H1 (cell line): ENCODE results near the gene PLEKHM1. TPM values are rescaled to one million over a fixed set of nuclear protein-coding genes. Genes with fewer than 3 reads are reported as not detected.

Experiments used
- CTCF ChIA-PET: fragments of 300-600 bp; sonication (Branson Sonifier 250); formaldehyde crosslinking; loops from one replicate; lab custom pipeline; 2021; ENCODE audit not compliant: partially characterized antibody; lab: Charles Lee
- POLR2A ChIA-PET: fragments of 300-600 bp; sonication (Branson Sonifier 250); formaldehyde crosslinking; loops from one replicate; lab custom pipeline; 2021; ENCODE audit warnings: inconsistent platforms; ENCODE audit not compliant: partially characterized antibody; lab: Charles Lee
- DNase-seq, 2 experiments: peaks; one replicate each; pipeline versions ENCODE4 v3.0.0 to v3.0.0-alpha.2; 2010 to 2022; ENCODE audit warnings: low spot score in 2 of 2, low read depth in 1 of 2, mixed read lengths in 1 of 2
- FAIRE-seq: peaks from 2 replicates; lab custom pipeline; 2011; peaks lifted over from hg19 to GRCh38; lab: Jason Lieb, UNC
- H2AFZ ChIP-seq: 2 replicates; pipeline ENCODE4 v1.8.1; 2012; ENCODE audit warnings: low read length, inconsistent platforms
- H2AK5ac ChIP-seq: 2 replicates; pipeline ENCODE4 v1.6.1; 2013; ENCODE audit warnings: low read depth, low read length
- H2BK120ac ChIP-seq: replicated peaks from 2 replicates; pipeline ENCODE3; 2013; ENCODE audit warnings: low read depth, low read length, inconsistent platforms
- H2BK12ac ChIP-seq: 2 replicates; pipeline ENCODE4 v1.6.1; 2013; ENCODE audit warnings: low read depth, low read length
- H2BK15ac ChIP-seq: 2 replicates; pipeline ENCODE4 v1.6.1; 2013; ENCODE audit warnings: low read length
- H2BK20ac ChIP-seq: 2 replicates; pipeline ENCODE4 v1.6.1; 2013; ENCODE audit warnings: low read length
- H2BK5ac ChIP-seq: 2 replicates; pipeline ENCODE4 v1.6.1; 2013; ENCODE audit warnings: low read depth, low read length
- H3K14ac ChIP-seq: 2 replicates; pipeline ENCODE4 v1.6.1; 2013; ENCODE audit warnings: inconsistent platforms; ENCODE audit not compliant: insufficient read length
- H3K18ac ChIP-seq: 2 replicates; pipeline ENCODE4 v1.6.1; 2013; ENCODE audit warnings: low read length; ENCODE audit errors: extremely low read depth
- H3K23ac ChIP-seq: 2 replicates; pipeline ENCODE4 v1.6.1; 2013; ENCODE audit warnings: inconsistent platforms; ENCODE audit not compliant: insufficient read length
- H3K23me2 ChIP-seq: 2 replicates; pipeline ENCODE4 v1.6.1; 2013; ENCODE audit warnings: low read depth, low read length
- H3K27ac ChIP-seq: 2 replicates; pipeline ENCODE4 v1.6.1; 2011; ENCODE audit warnings: low read depth, low read length, inconsistent platforms
- H3K27me3 ChIP-seq, 4 experiments: replicated peaks in 1 of 4; 1 replicate in 1 of 4; 2 replicates in 3 of 4; pipeline versions ENCODE4 v1.6.1 to v1.8.1; 2011 to 2013; ENCODE audit warnings: low read length in 3 of 4, mild to moderate bottlenecking in 3 of 4, inconsistent platforms in 2 of 4, mixed read lengths in 2 of 4, moderate library complexity in 1 of 4; ENCODE audit not compliant: control insufficient read depth in 3 of 4, insufficient read depth in 3 of 4; ENCODE audit errors: extremely low read depth in 1 of 4
- H3K36me3 ChIP-seq, 4 experiments: 2 replicates each; pipeline versions ENCODE4 v1.6.1 to v1.8.1; 2011 to 2013; ENCODE audit warnings: mild to moderate bottlenecking in 4 of 4, low read length in 3 of 4, moderate library complexity in 2 of 4, control low read depth in 1 of 4, inconsistent platforms in 1 of 4; ENCODE audit not compliant: insufficient read depth in 4 of 4, control insufficient read depth in 2 of 4
- H3K4ac ChIP-seq: replicated peaks from 2 replicates; pipeline ENCODE3; 2013; ENCODE audit warnings: low read length, low read depth, mixed read lengths, inconsistent platforms; ENCODE audit not compliant: insufficient read length
- H3K4me1 ChIP-seq, 4 experiments: replicated peaks in 1 of 4; 1 replicate in 1 of 4; 2 replicates in 3 of 4; pipeline versions ENCODE4 v1.6.1 to v1.8.1; 2011 to 2013; ENCODE audit warnings: low read length in 3 of 4, inconsistent platforms in 2 of 4, mixed read lengths in 1 of 4; ENCODE audit not compliant: insufficient read depth in 4 of 4, control insufficient read depth in 3 of 4
- H3K4me2 ChIP-seq, 2 experiments: 2 replicates each; pipeline versions ENCODE4 v1.6.1 to v1.8.1; 2011 to 2013; ENCODE audit warnings: low read depth in 2 of 2, low read length in 2 of 2, control low read depth in 1 of 2, inconsistent platforms in 1 of 2, mild to moderate bottlenecking in 1 of 2; ENCODE audit not compliant: insufficient read depth in 1 of 2
- H3K4me3 ChIP-seq, 4 experiments: fragments of 200-600, 300-600 bp in 1 of 4; sonication (generic), shearing (Covaris generic), sonication (Bioruptor Twin) in 1 of 4; 2 replicates each; pipeline versions ENCODE4 v1.5.1 to v1.8.1; 2011 to 2016; ENCODE audit warnings: low read length in 4 of 4, low read depth in 3 of 4, control low read depth in 2 of 4, inconsistent platforms in 2 of 4, mild to moderate bottlenecking in 2 of 4, mixed read lengths in 1 of 4, moderate library complexity in 1 of 4; ENCODE audit not compliant: insufficient read depth in 2 of 4; ENCODE audit errors: extremely low read depth in 1 of 4
- H3K56ac ChIP-seq: replicated peaks from 2 replicates; pipeline ENCODE3; 2013; ENCODE audit warnings: low read depth, mild to moderate bottlenecking, mixed read lengths, low read length, inconsistent platforms; ENCODE audit not compliant: insufficient read length
- H3K79me1 ChIP-seq: 2 replicates; pipeline ENCODE4 v1.6.1; 2013; ENCODE audit warnings: low read depth, low read length, control low read depth
- H3K79me2 ChIP-seq, 2 experiments: 2 replicates each; pipeline versions ENCODE4 v1.6.1 to v1.8.1; 2012 to 2013; ENCODE audit warnings: low read length in 2 of 2, mild to moderate bottlenecking in 2 of 2, inconsistent platforms in 1 of 2; ENCODE audit not compliant: insufficient read depth in 2 of 2, control insufficient read depth in 1 of 2
- H3K9ac ChIP-seq, 4 experiments: replicated peaks in 1 of 4; 1 replicate in 1 of 4; 2 replicates in 3 of 4; pipeline versions ENCODE4 v1.6.1 to v1.8.1; 2011 to 2013; ENCODE audit warnings: low read depth in 3 of 4, low read length in 3 of 4, control low read depth in 2 of 4, mild to moderate bottlenecking in 2 of 4, moderate library complexity in 2 of 4, inconsistent platforms in 1 of 4; ENCODE audit errors: extremely low read depth in 1 of 4
- H3K9me3 ChIP-seq, 2 experiments: 2 replicates each; pipeline versions ENCODE4 v1.6.1 to v1.8.1; 2012 to 2013; ENCODE audit warnings: mild to moderate bottlenecking in 2 of 2, moderate library complexity in 2 of 2, control low read depth in 1 of 2, inconsistent platforms in 1 of 2, low read depth in 1 of 2, low read length in 1 of 2, mixed read lengths in 1 of 2; ENCODE audit not compliant: insufficient read depth in 2 of 2
- H4K20me1 ChIP-seq, 2 experiments: replicated peaks in 1 of 2; 2 replicates each; pipeline versions ENCODE3 to v1.8.1; 2011 to 2013; ENCODE audit warnings: inconsistent platforms in 2 of 2, low read length in 2 of 2, mild to moderate bottlenecking in 1 of 2; ENCODE audit not compliant: insufficient read depth in 2 of 2, control insufficient read depth in 1 of 2
- H4K5ac ChIP-seq: 2 replicates; pipeline ENCODE4 v1.6.1; 2013; ENCODE audit warnings: low read length, low read depth, mixed read lengths, inconsistent platforms; ENCODE audit not compliant: insufficient read length
- H4K8ac ChIP-seq: 2 replicates; pipeline ENCODE4 v1.8.0; 2013; ENCODE audit warnings: mild to moderate bottlenecking, moderate library complexity, low read length, inconsistent platforms; ENCODE audit not compliant: insufficient read depth; ENCODE audit errors: extremely low read depth
- H4K91ac ChIP-seq: replicated peaks from 2 replicates; pipeline ENCODE3; 2013; ENCODE audit warnings: low read length, mixed read lengths, inconsistent platforms; ENCODE audit not compliant: insufficient read length
- ATF3 ChIP-seq: IDR thresholded peaks from 2 replicates; pipeline ENCODE4 v1.6.1; 2011; ENCODE audit warnings: low read depth, mild to moderate bottlenecking, low read length; ENCODE audit not compliant: insufficient read depth
- CHD2 ChIP-seq: IDR thresholded peaks from 2 replicates; pipeline ENCODE4 v1.6.1; 2012; ENCODE audit warnings: low read length, improper control_type of control experiment
- CTBP2 ChIP-seq: IDR thresholded peaks from 2 replicates; pipeline ENCODE4 v1.7.0; 2011; ENCODE audit warnings: borderline replicate concordance, mild to moderate bottlenecking, moderate library complexity, mixed read lengths, low read length; ENCODE audit not compliant: insufficient read depth, insufficient read length
- CTCF ChIP-seq, 3 experiments: IDR thresholded peaks; 1 replicate in 2 of 3; 2 replicates in 1 of 3; pipeline versions ENCODE4 v1.5.1 to v1.6.1; 2011; ENCODE audit warnings: low read length in 3 of 3, mild to moderate bottlenecking in 3 of 3, inconsistent platforms in 2 of 3, low read depth in 1 of 3, moderate library complexity in 1 of 3; ENCODE audit not compliant: insufficient read depth in 1 of 3; ENCODE audit errors: control extremely low read depth in 1 of 3
- EZH2 ChIP-seq: fragments of 200-600 bp; sonication (generic); IDR thresholded peaks from 2 replicates; pipeline ENCODE4 v1.7.1; 2012; ENCODE audit warnings: low read depth, mild to moderate bottlenecking, moderate library complexity, low read length, inconsistent platforms; ENCODE audit not compliant: severe bottlenecking
- RAD21 ChIP-seq, 2 experiments: IDR thresholded peaks in 1 of 2; conservative IDR thresholded peaks in 1 of 2; 2 replicates each; pipeline ENCODE4 v1.6.1; 2011; ENCODE audit warnings: low read depth in 2 of 2, low read length in 2 of 2, improper control_type of control experiment in 1 of 2, inconsistent platforms in 1 of 2, mild to moderate bottlenecking in 1 of 2, moderate library complexity in 1 of 2
- WGBS, 2 experiments: shearing (Covaris generic) in 1 of 2; methylation state at CpG; one replicate each; pipeline versions ENCODE4 v1.1.6 to v1.1.7; 2013 to 2015; ENCODE audit warnings: low lambda C conversion rate in 2 of 2, mixed read lengths in 2 of 2, inconsistent platforms in 1 of 2, low coverage in 1 of 2, missing lambda C conversion rate in 1 of 2; ENCODE audit not compliant: insufficient replicate concordance in 2 of 2, insufficient coverage in 1 of 2, insufficient read length in 1 of 2; ENCODE audit errors: extremely low coverage in 1 of 2, missing lambda C conversion rate in 1 of 2; 5-methylcytosine and 5-hydroxymethylcytosine counted together
- polyA plus RNA-seq, 7 experiments: library from polyadenylated mRNA; depleted of rRNA in 3 of 7; stranded (reverse) in 5 of 7; unstranded in 2 of 7; fragments of >200 nt in 5 of 7; fragments of 200-250 nt in 2 of 7; gene quantifications; 1 replicate in 5 of 7; 2 replicates in 1 of 7; 4 replicates in 1 of 7; pipeline versions ENCODE4 v1.2.1 to v1.2.3, GENCODE V29; 2011 to 2013; ENCODE audit warnings: missing spikeins in 2 of 7, mixed read lengths in 2 of 7
- total RNA-seq: library from RNA; stranded (reverse); fragmentation: NEBNext Ultra II Directional; extraction: Animal tissue kit (Norgen Biotek cat#: 25700); gene quantifications from 2 replicates; pipeline ENCODE4 v1.2.1, GENCODE V29; 2021

The PLEKHM1 gene
- total and polyA plus RNA-seq, 2 of the 8 experiments (the other 6 are each of a cell fraction or from before 2014, with no cell fraction given), result 7.6 to 17.9 TPM

GRCh38 chr17:45425125-45425983 is 65.2 kb downstream of the PLEKHM1 start:
- H3K27ac ChIP-seq, result peak overlapping the region; percentile 20; the same call in 1 of the 2 replicates
- H4K20me1 ChIP-seq, result no peaks in the 10 kb centered on the region
- H3K4me1 ChIP-seq, result peaks cover 5 to 22% (median 16%) of the 10 kb centered on the region in 4 experiments
- no peak overlapping the region for H4K5ac ChIP-seq
- H3K23ac ChIP-seq, result no peak overlapping the region
- FAIRE-seq (peak; percentile 68), DNase-seq (peak; percentile 82 to 86)
- H3K36me3 ChIP-seq, result peaks cover 0 to 4% (median 0%) of the 10 kb centered on the region in 4 experiments; a peak in 1 of 8 replicates
- peak overlapping the region; percentile 16 to 55 (median 25); a peak in 5 of 8 replicates for H3K4me3 ChIP-seq
- H4K91ac ChIP-seq, result no peak overlapping the region
- H3K79me1 ChIP-seq, result no peaks in the 10 kb centered on the region
- peak overlapping the region; percentile 80; the same call in 1 of the 2 replicates for H2BK5ac ChIP-seq
- peak overlapping the region; percentile 51 to 59 for H3K4me2 ChIP-seq
- peaks cover 0 to 5% of the 10 kb centered on the region in 2 experiments; a peak in 1 of 4 replicates for H3K79me2 ChIP-seq
- ChIA-PET POLR2A (interaction anchor here (0.9 to 4.9 kb wide), 10 partner anchors 9 to 276 kb away, joined by 3 to 25 read pairs (median 3); partner anchors contain the start of gene HEXIM1), CTCF (interaction anchor here (0.7 to 12.6 kb wide), 23 partner anchors 8 to 210 kb away, joined by 3 to 331 read pairs (median 5); no protein-coding TSS in a partner anchor)
- H2AK5ac ChIP-seq, result no peak overlapping the region
- no peaks in the 10 kb centered on the region for H3K9me3 ChIP-seq
- no peak overlapping the region for H3K14ac ChIP-seq
- no peak overlapping the region; a peak in 2 of 7 replicates for H3K9ac ChIP-seq
- H3K4ac ChIP-seq, result no peak overlapping the region
- 18% methylated on average over 16 of the region's 18 CpGs; no CpG with 5 or more reads in 1 of the 2 experiments for WGBS, 2 experiments
- no peak overlapping the region; the same call in 1 of the 2 replicates for H2BK15ac ChIP-seq
- no peak overlapping the region for H2BK120ac ChIP-seq
- H3K18ac ChIP-seq, result no peak overlapping the region; the same call in none of the 2 replicates
- no peak overlapping the region for H2BK20ac ChIP-seq
- H2BK12ac ChIP-seq, result no peak overlapping the region
- no peak overlapping the region for H4K8ac ChIP-seq
- no peak overlapping the region for H2AFZ ChIP-seq
- no peak overlapping the region for H3K56ac ChIP-seq
- H3K23me2 ChIP-seq, result peaks cover 15% of the 10 kb centered on the region; the same call in 1 of the 2 replicates
- peaks cover 15 to 27% (median 23%) of the 10 kb centered on the region in 4 experiments for H3K27me3 ChIP-seq
- peak; percentile 58 to 76 (median 72) for TF ChIP-seq CTCF (IDR thresholded peaks at IDR 0.05; ENCODE audit: control extremely low read depth in 1 of 3, insufficient read depth in 1 of 3, low read depth in 1 of 3, low read length in 3 of 3)
- no peak for TF ChIP-seq EZH2
- no peak for TF ChIP-seq ATF3
- peak; percentile 21 for TF ChIP-seq CTBP2
- peak; percentile 59 to 71 for TF ChIP-seq RAD21 (IDR thresholded peaks at IDR 0.05 in 1 of 2, conservative IDR thresholded peaks at IDR 0.05 in 1 of 2; ENCODE audit: low read depth in 2 of 2, low read length in 2 of 2)
- no peak for TF ChIP-seq CHD2
